Measurements from ENCODE around the gene RAB33B.
"Not testable (repeated sequence)": the region's sequence is repeated elsewhere in the genome, so short reads cannot be mapped to it uniquely, and the experiment has no call there.

Gene RAB33B

DNA sequence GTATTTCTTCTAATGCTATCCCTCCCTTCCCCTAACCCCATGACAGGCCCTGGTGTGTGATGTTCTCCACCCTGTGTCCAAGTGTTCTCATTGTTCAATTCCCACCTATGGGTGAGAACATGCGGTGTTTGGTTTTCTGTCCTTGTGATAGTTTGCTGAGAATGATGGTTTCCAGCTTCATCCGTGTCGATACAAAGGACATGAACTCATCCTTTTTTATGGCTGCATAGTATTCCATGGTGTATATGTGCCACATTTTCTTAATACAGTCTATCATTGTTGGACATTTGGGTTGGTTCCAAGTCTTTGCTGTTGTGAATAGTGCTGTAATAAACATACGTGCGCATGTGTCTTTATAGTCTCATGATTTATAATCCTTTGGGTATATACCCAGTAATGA lies 10.6 kb downstream of the RAB33B start:
- DNase-seq (ENCODE audit: low read depth in 3 of 3) = not testable (repeated sequence)

DNA sequence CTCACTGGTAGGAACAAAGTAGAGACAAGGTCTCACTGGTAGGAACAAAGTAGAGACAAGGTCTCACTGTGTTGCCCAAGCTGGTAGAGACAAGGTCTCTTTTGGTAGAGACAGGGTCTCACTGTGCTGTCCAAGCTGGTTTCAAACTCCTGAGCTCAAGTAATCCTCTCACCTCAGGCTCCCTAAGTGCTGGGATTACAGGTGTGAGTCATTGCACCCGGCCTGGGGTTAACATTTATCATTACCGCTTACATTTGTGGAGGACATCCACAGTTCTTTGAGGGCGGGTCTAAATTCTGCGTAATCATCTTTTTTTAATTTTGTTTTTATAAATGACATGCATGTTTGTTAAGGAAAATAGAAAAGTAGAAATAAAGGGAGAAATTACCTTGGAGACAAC lies 12.0 kb downstream of the RAB33B start:
- no peak for DNase-seq (ENCODE audit: low read depth in 3 of 3)

DNA sequence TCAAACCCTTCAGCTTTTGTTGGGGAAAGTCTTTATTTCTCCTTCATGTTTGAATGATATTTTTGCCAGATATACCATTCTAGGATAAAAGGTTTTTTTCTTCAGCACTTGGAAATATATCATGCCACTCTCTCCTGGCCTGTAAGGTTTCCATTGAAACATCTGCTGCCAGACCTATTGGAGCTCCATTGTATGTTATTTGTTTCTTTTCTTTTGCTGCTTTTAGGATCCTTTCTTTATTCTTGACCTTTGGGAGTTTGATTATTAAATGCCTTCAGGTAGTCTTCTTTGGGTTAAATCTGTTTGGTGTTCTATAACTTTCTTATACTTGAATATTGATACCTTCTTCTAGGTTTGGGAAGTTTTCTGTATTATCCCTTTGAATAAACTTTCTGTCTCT lies 14.8 kb downstream of the RAB33B start:
- DNase-seq (ENCODE audit: low read depth in 3 of 3) = not testable (repeated sequence)

DNA sequence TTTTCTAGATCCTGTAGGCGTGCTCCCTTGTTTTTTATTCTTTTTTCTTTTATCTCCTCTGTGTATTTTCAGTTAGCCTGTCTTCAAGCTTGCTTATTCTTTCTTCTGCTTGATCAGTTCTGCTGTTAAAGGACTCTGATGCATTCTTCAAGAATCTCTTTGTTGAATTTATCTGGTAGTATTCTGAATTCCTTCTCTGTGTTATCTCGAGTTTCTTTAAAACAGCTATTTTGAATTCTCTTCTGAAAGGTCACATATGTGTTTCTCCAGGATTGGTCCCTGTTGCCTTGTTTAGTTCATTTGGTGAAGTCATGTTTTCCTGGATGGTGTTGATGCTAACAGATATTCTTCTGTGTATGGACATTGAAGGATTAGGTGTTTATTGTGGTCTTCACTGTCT lies 15.3 kb downstream of the RAB33B start:
- DNase-seq (ENCODE audit: low read depth in 3 of 3) = no peak

DNA sequence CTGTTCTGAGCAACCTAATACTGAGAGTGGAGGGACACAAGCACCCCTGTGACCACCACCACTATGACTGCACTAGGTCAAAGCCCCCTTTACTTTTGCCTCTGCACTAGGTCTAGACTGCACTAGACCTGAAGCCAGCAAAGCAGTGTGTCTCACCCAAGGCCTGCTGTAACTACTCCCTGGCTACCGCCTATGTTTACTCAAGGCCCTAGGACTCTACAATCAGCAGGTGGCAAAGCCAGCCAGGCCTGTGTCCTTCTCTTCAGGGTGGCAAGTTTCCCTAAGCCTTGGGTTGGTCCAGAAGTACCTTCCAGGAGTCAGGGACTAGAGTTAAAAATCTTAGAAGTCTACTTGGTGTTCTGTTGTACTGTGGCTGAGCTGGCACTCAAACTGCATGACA lies 15.9 kb downstream of the RAB33B start:
- DNase-seq (ENCODE audit: low read depth in 3 of 3) = no peak

DNA sequence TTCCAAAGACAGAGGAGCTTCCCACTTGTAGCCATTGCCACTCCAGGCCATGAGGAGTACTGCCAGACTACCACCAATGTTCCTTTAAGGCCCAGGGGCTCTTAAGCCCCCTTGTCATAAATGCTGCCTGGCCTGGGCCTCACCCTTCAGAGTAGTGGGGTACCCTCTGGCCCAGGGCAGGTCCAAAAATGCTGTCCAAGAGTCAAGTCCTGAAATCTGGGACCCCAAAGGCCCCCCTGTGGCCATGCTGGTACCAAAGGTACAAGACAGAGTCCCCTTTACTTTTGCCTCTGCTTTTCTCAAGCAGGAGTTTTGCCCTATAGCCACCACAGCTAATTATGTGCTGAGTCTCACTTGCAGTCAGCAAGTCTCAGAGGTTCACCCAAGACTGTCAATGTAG lies 16.4 kb downstream of the RAB33B start:
- no peak for DNase-seq (ENCODE audit: low read depth in 3 of 3)

DNA sequence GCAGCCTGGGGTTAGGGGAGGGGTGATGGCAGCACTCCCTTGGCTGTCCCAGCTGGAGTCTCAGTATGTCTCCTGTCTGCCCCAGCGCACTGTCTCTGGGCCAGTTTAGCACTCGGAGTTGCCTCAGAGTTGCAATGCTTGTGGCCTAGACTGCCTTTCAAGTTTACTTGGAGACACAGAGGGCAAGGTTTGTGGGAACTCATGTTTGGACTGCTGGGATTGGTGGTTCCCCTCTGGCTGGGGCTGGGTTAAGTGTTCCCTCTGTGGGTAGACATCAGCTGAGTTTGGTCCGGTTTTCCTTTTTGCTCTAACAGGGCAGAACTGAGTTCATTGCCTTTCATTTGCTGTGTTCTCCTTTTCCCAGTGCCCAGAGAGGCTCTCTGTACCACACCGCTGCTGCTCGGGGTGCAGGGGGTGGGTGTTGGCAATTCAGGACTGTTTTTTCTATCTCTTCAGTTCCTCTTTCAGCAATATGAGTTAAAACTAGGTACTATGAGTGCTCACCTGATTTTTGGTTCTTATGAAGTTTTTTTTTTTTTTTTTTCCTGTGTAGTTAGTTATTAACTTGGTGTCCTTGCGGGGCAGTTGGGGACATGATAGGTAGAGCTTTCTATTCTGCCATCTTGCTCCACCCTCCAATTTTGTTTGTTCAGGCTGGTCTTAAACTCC lies 17.2 kb downstream of the RAB33B start:
- no peak for DNase-seq (ENCODE audit: low read depth in 3 of 3)

DNA sequence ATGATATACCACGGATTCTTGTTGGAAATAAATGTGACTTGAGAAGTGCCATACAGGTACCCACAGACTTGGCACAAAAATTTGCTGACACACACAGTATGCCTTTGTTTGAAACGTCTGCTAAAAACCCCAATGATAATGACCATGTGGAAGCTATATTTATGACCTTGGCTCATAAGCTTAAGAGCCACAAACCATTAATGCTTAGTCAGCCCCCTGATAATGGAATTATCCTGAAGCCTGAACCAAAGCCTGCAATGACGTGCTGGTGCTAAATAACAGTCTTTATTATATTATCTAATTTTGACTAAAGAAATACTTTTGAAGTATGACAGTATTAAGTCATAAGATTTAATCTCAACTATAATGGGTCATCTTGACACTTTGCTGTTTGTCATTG lies 18.9 kb downstream of the RAB33B start:
- DNase-seq (ENCODE audit: low read depth in 3 of 3) = no peak

DNA sequence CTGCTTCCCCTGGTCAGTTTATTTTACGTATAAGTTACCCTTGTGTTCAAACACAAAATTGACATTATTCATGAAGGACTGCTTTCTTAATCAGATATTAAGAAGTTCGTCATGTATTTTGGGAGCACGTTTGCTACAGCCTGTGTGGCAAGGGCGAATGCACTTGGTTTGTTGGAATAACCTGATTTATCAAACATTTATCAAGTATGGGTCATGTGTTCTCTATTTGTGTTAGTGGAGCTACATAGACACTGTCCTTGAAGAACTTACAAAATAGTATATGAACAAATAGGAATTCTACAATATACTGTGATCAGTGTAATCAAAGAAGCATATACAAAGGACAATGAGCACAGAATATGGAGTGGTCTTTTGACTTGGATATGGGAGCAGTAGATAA lies 22.4 kb downstream of the RAB33B start:
- DNase-seq (ENCODE audit: low read depth in 3 of 3) = no peak

DNA sequence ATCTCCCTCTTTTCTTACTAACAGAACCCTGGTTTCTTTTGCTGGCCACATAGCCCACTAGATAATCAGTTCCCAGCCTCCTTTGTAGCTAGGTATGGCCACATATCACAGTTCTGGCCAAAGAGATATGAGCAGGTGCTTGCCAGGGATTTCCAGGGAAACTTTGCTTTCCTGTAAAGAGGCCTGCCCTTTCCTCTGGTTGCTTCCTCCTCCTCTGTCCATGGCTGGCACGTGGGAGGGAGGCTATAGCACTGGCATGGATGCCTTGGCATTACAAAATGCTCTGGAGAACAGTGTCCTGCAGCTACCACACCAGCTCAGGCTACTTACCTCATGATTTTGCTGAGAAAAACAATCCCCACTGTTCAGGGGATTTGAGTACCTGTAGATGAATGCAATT lies 27.5 kb downstream of the RAB33B start:
- no peak for DNase-seq (ENCODE audit: low read depth in 3 of 3)

DNA sequence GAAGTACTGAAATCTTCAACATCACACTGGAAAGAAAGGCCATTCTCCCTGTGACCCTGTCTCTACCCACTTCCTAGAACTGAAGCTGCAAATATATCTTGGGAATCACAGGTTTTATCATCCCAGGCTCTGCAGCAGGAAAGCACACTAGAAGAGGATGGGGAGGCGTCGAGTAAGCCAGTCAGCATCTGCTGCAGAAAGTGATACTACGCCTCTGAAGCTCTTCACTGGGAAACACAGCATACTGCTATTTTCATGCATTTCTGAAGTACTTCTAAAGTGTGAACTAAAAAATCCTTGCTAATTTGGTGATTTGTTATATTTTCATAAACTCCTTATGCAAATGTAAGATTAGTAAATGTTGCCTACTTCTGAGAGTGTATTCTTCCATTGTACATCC lies 29.1 kb downstream of the RAB33B start:
- no peak for DNase-seq (ENCODE audit: low read depth in 3 of 3)

DNA sequence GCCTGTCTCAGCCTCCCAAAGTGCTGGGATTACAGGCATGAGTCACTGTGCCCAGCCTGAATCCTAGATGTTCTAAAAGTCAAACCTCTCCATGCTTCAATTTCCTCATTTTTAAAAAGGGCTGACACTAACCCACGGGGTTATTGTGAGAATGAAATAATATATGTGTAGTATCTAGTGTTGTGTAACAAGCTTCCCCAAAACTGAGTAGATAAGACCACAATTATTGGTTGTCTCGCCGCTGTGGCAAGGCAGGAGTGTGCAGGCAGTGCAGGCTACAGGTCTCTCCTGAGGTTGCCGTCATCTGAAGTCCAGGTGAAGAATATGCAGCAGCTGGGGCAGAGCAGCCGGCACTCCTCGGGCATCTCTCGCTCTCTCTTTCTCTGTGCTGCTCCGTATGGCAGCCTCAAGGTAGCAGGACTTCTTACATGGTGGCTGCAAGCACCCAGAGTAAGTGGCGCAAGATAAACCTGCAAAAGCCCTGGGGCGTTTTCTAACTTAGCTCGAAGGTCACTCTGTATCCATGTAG lies 30.9 kb downstream of the RAB33B start:
- DNase-seq (ENCODE audit: low read depth in 3 of 3) = no peak

DNA sequence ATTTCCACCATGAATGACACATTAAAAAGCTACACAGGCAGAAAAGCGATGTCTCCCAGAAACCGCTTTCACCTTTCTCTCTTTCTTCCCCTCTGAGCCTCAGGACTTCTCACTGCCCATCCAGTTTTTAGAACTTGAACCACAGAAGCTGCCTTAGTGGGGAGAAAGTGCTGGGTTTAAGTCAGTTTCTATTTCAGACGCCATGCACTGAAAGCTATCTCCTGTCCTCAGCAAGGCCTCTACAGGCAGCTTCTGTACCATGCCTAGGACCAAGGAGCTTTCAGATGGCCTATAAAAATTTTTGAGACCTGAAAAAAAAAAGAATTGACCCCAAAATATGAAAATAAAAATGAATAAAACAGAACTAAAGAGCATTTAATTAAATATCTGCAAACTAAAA lies 34.5 kb downstream of the RAB33B start:
- DNase-seq (ENCODE audit: low read depth in 3 of 3) = no peak

DNA sequence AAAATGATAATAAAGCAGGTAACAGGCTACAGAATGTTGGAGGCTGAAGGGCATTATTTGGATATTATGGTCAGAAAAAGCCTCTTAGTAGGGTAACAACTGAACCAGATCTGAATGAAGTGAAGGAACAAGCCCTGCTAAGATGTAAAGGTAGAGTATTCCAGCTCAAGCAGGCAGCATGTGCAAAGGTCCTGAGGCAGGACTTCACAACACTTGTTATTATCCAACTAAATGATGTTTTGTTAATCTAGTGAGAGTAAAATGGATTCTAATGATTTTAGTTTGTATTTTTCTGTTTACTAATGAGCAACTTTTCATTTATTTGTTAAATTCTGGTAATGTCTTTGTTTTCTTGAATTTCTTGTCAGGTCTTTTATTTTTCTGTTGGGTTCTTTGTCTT lies 35.7 kb downstream of the RAB33B start:
- DNase-seq (ENCODE audit: low read depth in 3 of 3) = no peak

DNA sequence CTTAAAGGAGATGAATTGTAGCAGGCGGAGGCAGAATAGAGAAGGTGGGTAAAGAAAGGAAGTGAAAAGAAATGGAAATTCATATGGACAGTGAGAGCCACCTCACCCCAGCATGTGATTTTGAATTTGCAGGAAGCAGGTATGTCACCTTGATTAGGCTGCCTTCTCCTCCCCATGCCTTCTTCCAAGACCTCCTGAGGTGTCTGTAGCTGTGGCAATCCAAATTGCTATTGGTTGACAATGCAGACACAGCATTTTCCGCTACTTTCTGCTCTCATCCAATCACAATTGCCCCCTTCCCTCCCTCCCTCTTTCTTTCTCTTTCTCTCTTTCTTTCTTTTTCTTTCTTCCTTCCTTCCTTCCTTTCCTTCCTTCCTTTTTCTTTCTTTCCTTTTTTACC lies 38.5 kb downstream of the RAB33B start:
- no peak for DNase-seq (ENCODE audit: low read depth in 3 of 3)

DNA sequence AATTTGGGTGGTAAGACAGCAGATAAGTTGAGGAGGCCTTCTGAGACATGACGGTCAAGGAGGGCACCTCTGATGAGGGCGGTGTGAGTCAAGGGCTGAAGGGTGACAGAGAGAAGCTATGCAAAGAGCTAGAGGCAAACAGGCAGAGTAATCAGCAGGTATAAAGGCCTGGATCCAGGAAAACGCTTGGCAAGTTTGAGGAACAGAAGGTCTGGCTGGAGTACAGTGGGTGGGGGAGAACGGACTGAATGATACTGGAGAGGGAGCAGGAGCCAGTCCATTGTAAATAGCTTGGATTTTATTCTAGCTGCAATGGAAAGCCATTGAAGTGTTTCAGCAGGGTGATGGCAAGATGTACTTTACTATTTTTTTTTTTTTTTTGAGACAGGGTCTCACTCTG lies 39.3 kb downstream of the RAB33B start:
- DNase-seq (ENCODE audit: low read depth in 3 of 3) = no peak

DNA sequence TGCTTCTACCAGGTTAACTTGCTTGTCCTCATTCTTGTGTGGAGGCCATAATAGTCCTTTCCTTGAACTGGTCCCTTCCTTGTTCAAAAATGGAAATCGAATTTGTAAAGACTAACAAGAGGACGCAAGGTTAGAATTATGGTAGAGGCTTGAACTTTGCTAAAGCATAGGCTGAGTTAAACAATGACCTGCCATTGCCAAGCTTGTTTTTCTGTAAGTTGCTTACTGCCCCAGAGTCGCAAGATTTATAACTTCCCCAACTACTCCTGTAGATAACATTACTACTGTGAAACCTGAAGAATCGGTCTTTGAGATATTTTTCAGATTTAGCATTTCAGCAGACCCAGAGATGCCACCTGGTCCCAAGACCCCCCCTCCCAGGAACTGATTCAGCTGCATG lies 45.3 kb downstream of the RAB33B start:
- DNase-seq (ENCODE audit: low read depth in 3 of 3) = no peak

DNA sequence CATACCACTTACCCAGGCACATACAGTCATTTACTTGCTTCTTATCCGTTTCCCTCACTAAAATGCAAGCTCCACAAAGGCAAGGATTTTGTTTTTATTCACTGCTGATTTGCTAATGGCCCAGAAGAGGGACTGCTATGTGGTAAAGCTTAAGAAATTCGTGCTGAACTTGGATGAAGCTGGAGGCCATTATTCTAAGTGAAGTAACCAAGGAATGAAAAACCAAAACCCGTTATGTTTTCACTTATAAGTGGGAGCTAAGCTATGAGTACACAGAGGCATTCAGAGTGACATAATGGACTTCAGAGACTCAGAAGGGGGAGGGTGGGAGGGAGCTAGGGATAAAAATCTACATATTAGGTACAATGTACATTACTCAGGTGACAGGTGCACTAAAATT lies 47.2 kb downstream of the RAB33B start:
- no peak for DNase-seq (ENCODE audit: low read depth in 3 of 3)

DNA sequence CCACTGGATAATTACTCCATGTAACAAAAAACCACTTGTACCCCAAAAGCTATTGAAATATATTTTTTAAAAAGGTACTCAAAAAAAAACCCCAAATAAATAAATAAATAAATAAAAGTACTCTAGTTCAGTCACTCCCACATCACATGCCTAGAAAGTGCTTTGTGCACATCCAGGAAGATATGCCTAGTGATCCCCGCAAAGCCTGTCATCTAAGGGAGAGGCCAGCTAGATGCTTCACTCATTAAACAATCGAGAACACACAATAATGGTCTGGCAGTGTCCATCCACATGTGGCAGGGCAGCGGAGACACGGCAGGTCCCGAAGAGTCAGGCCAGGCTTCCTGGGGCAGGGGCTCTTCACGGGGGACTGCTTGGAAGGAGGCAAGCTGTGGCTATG lies 47.6 kb downstream of the RAB33B start:
- DNase-seq (ENCODE audit: low read depth in 3 of 3) = no peak

DNA sequence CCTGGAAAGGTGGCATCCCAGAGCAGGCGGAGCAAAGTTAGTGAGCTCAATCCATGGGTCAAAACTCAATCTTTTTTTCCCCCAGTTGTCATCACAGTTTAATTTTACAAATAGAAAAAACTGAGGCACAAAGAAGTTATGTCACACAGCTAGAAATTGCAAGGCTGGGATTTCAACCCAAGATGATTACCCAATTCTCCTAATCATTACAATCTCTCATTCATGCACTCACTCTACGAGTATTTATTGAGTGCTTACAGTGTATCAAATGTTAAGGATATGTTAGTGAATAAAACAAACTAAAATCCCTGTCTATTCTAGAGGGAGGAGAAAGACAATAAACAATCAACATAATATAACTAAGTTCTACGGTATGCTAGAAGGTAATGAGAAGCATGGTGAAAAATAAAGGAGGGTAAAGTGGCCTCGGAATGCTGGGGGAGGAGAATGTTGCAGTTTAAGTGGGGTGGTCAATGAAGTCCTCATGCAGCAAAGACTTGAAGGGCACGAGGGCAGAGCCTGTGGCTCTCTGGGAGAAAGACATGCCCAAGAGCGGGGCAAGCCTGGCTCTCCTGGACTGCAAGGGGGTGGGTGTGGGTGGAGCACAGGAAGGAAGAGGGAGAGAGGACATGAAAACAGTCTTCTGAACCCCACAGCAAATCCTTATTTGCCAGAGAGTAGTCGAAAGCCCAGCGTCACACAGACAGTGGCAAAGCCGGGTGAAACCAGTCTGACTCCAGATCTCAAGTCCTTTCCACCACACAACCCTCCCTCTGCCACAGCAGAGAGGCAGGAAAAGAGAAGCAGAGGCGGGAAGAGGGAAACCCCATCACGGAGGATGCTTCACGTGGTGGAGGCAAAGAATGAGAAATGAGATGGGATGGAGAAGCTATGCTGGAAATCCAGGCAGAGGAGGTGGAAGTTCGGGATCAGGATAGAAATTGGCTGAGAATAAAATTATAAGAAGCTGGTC lies 48.3 kb downstream of the RAB33B start:
- no peak for DNase-seq (ENCODE audit: low read depth in 3 of 3)

DNA sequence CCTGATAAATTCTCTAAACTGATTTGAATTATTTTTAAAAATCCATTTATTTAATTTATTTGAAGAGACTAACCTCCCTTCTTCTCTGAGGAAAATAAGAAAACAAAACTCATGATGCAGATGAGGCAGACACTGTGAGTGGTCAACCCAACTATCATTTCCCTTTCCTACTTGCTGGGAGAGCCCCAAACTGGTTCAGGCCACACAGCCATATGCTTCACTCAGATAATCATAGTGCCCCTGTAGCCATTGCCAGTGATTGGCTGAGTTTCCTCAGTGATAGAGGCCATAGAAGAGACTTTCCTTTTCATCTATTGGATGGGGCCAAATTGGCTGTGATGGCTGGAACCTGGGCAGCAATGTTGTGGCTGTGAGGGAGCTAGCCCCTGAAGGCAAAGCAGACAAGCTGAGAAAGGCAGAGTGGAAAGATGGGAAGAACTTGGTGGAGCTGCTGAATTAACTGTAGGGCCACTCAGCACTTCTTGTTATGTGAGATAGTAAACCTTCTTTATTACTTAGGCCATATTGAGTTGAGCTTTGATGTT lies 49.8 kb downstream of the RAB33B start:
- DNase-seq (ENCODE audit: low read depth in 3 of 3) = no peak

DNA sequence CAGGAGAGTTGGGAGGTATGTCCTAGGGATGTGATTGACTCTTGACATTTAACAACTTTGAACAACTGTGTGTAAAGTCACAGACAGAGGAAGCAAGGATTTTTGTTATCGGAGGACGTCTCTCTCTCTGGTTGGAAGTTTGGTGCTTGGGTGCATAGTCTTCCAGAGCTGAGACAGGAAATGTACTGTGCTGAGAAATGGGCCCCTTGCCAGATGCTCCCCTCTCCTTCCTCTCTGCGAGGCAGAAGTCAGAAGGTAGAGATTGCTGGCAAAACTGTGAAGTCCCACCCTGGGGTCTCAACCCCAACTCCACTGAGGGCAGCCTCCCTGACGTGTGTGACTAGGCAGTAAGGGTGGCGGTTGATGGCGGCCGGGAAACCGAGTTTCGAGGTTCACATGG lies 52.9 kb downstream of the RAB33B start:
- DNase-seq (ENCODE audit: low read depth in 3 of 3) = no peak

All from stimulated activated CD4-positive, alpha-beta T cell treated with anti-CD3 and anti-CD28 coated beads, TNF-alpha, amount 100 ng/mL, for 48 hours (primary cell).